22Rv1 (cell line): ENCODE results near the gene NR1I2.

ENCODE experiments used
- H3K27ac ChIP-seq: fragments of 450-650 bp; 2 replicates; pipeline ENCODE4 v1.5.1; 2017
- CTCF ChIP-seq: fragments of 450-650 bp; IDR thresholded peaks from 2 replicates; pipeline ENCODE4 v1.5.1; 2017; ENCODE audit warnings: mild to moderate bottlenecking
- ZFX ChIP-seq: fragments of 450-650 bp; IDR thresholded peaks from 2 replicates; pipeline ENCODE4 v1.6.1; 2017; ENCODE audit warnings: antibody characterized with exemption, borderline replicate concordance

Gene NR1I2

GRCh38 chr3:119856695-119857094 is 74.8 kb downstream of the NR1I2 start:
- no peak for TF ChIP-seq CTCF
- TF ChIP-seq ZFX = no peak
- no peak overlapping the region for H3K27ac ChIP-seq

GRCh38 chr3:119858957-119859356 is 77.1 kb downstream of the NR1I2 start:
- no peak overlapping the region for H3K27ac ChIP-seq
- TF ChIP-seq CTCF = no peak
- TF ChIP-seq ZFX = no peak

- no peak for TF ChIP-seq CTCF
- TF ChIP-seq ZFX = no peak
- no peak overlapping the region for H3K27ac ChIP-seq
Measured at GRCh38 chr3:119859728-119860127, 77.8 kb downstream of the NR1I2 start.

GRCh38 chr3:119861681-119862080 is 79.8 kb downstream of the NR1I2 start:
- H3K27ac ChIP-seq = no peak overlapping the region
- TF ChIP-seq ZFX = no peak
- TF ChIP-seq CTCF = no peak

GRCh38 chr3:119862616-119863015 is 80.7 kb downstream of the NR1I2 start:
- TF ChIP-seq ZFX (no peak), CTCF (no peak)

GRCh38 chr3:119864476-119864875 is 82.6 kb downstream of the NR1I2 start:
- TF ChIP-seq ZFX (no peak), CTCF (no peak)
- H3K27ac ChIP-seq = no peak overlapping the region

More at GRCh38 chr3:119862616-119863015, 80.7 kb downstream of the NR1I2 start:
- no peak overlapping the region for H3K27ac ChIP-seq
